Thyroid gland (tissue), 4 donors: ENCODE data around the gene FARP2.

Source experiments
- CTCF ChIP-seq, 6 experiments: fragments of 200-600 bp in 3 of 6; fragments of 450-650 bp in 3 of 6; sonication (generic) in 3 of 6; IDR thresholded peaks; one replicate each; pipeline ENCODE4 v1.5.1; 2016 to 2019; ENCODE audit warnings: antibody characterized with exemption in 6 of 6, mild to moderate bottlenecking in 2 of 6, inconsistent platforms in 1 of 6, moderate library complexity in 1 of 6
- POLR2A ChIP-seq, 2 donors: fragments of 450-650 bp; IDR thresholded peaks; one replicate each; pipeline ENCODE4 v1.6.1; 2017; ENCODE audit warnings: antibody characterized with exemption in 2 of 2, mild to moderate bottlenecking in 2 of 2, moderate library complexity in 1 of 2

- TF ChIP-seq CTCF (IDR thresholded peaks at IDR 0.05) (no peak), POLR2A (IDR thresholded peaks at IDR 0.05) (no peak)
Measured at GRCh38 chr2:241506793-241507429, 150.8 kb downstream of the FARP2 start.
